Mesendoderm (in vitro differentiated cells): ENCODE results near the gene PTPRG.

Source experiments
- DNase-seq: peaks from one replicate; pipeline ENCODE4 v3.0.0; 2013
- H2AK5ac ChIP-seq: 2 replicates; pipeline ENCODE4 v1.6.1; 2013; ENCODE audit warnings: low read length, inconsistent platforms
- H2BK120ac ChIP-seq: 2 replicates; pipeline ENCODE4 v1.6.1; 2013; ENCODE audit warnings: low read depth, mild to moderate bottlenecking, low read length, moderate library complexity, mixed read lengths
- H2BK15ac ChIP-seq: replicated peaks from 2 replicates; pipeline ENCODE4 v1.6.1; 2013; ENCODE audit warnings: low read depth, mild to moderate bottlenecking, moderate library complexity
- H2BK5ac ChIP-seq: 2 replicates; pipeline ENCODE4 v1.6.1; 2013; ENCODE audit warnings: low read length, inconsistent platforms
- H3K18ac ChIP-seq: 2 replicates; pipeline ENCODE4 v1.6.1; 2013; ENCODE audit warnings: mild to moderate bottlenecking, low read length, mixed read lengths
- H3K23ac ChIP-seq: one replicate; pipeline ENCODE4 v1.6.1; 2013; ENCODE audit warnings: low read length
- H3K27ac ChIP-seq: 2 replicates; pipeline ENCODE4 v1.5.1; 2013; ENCODE audit warnings: low read depth, mild to moderate bottlenecking, inconsistent platforms, low read length, moderate library complexity
- H3K27me3 ChIP-seq: 2 replicates; pipeline ENCODE4 v1.6.1; 2013; ENCODE audit warnings: low read length, control low read depth, mild to moderate bottlenecking, inconsistent platforms; ENCODE audit not compliant: insufficient read depth, poor library complexity
- H3K36me3 ChIP-seq: 2 replicates; pipeline ENCODE4 v1.6.1; 2013; ENCODE audit warnings: low read length, inconsistent platforms; ENCODE audit not compliant: control insufficient read depth, insufficient read depth
- H3K4ac ChIP-seq: one replicate; pipeline ENCODE4 v1.6.1; 2013; ENCODE audit warnings: low read depth, mild to moderate bottlenecking, low read length, moderate library complexity
- H3K4me1 ChIP-seq: 2 replicates; pipeline ENCODE4 v1.6.1; 2013; ENCODE audit warnings: low read depth, low read length, inconsistent platforms; ENCODE audit not compliant: control insufficient read depth
- H3K4me2 ChIP-seq: 2 replicates; pipeline ENCODE4 v1.6.1; 2013; ENCODE audit warnings: low read length
- H3K4me3 ChIP-seq: 2 replicates; pipeline ENCODE4 v1.5.1; 2013; ENCODE audit warnings: mild to moderate bottlenecking, low read length
- H3K56ac ChIP-seq: one replicate; pipeline ENCODE4 v1.6.1; 2013; ENCODE audit warnings: low read length
- H3K79me1 ChIP-seq: 2 replicates; pipeline ENCODE4 v1.6.1; 2013; ENCODE audit warnings: low read length, inconsistent platforms
- H3K79me2 ChIP-seq: 2 replicates; pipeline ENCODE4 v1.6.1; 2013; ENCODE audit warnings: mild to moderate bottlenecking, low read length; ENCODE audit not compliant: control insufficient read depth, insufficient read depth
- H3K9ac ChIP-seq: 2 replicates; pipeline ENCODE4 v1.6.1; 2013; ENCODE audit warnings: low read length, inconsistent platforms
- H4K5ac ChIP-seq: one replicate; pipeline ENCODE4 v1.6.1; 2013; ENCODE audit warnings: low read length
- H4K8ac ChIP-seq: one replicate; pipeline ENCODE4 v1.6.1; 2013; ENCODE audit warnings: low read depth, mild to moderate bottlenecking, control low read depth, low read length, moderate library complexity
- WGBS: extraction: QIAGEN DNeasy Blood & Tissue Kit; methylation state at CpG from one replicate; pipeline ENCODE4 v1.1.7; 2013; ENCODE audit warnings: low lambda C conversion rate, missing lambda C conversion rate; ENCODE audit not compliant: insufficient coverage; ENCODE audit errors: extremely low coverage; 5-methylcytosine and 5-hydroxymethylcytosine counted together

PTPRG gene

GRCh38 chr3:62097121-62097520 lies 535.8 kb downstream of the PTPRG start:
- no peak for DNase-seq
- H3K4me1 ChIP-seq, result no peaks in the 10 kb centered on the region
- H2BK5ac ChIP-seq, result no peak overlapping the region
- H3K56ac ChIP-seq, result no peak overlapping the region
- H3K79me1 ChIP-seq, result peaks cover 3% of the 10 kb centered on the region
- no peak overlapping the region for H2BK15ac ChIP-seq
- H3K79me2 ChIP-seq, result no peaks in the 10 kb centered on the region
- no CpG with 5 or more reads among the region's 9 CpGs for WGBS
- no peak overlapping the region for H2BK120ac ChIP-seq
- no peak overlapping the region for H2AK5ac ChIP-seq
- no peak overlapping the region for H3K9ac ChIP-seq
- no peak overlapping the region for H4K8ac ChIP-seq
- no peaks in the 10 kb centered on the region for H3K36me3 ChIP-seq
- no peak overlapping the region for H3K27ac ChIP-seq
- H3K23ac ChIP-seq, result no peak overlapping the region
- no peak overlapping the region for H3K4me2 ChIP-seq
- no peak overlapping the region for H3K4ac ChIP-seq
- H3K27me3 ChIP-seq, result no peaks in the 10 kb centered on the region
- H3K4me3 ChIP-seq, result no peak overlapping the region
- no peak overlapping the region for H3K18ac ChIP-seq
- no peak overlapping the region for H4K5ac ChIP-seq

- H3K4me1 ChIP-seq, result no peaks in the 10 kb centered on the region
- H3K79me2 ChIP-seq, result no peaks in the 10 kb centered on the region
- no CpG with 5 or more reads among the region's 4 CpGs for WGBS
- no peak overlapping the region for H3K4ac ChIP-seq
- H2AK5ac ChIP-seq, result no peak overlapping the region
- H3K9ac ChIP-seq, result no peak overlapping the region
- H3K18ac ChIP-seq, result no peak overlapping the region
- no peak overlapping the region for H4K5ac ChIP-seq
- no peak overlapping the region for H3K4me2 ChIP-seq
- no peak overlapping the region for H3K56ac ChIP-seq
- H3K4me3 ChIP-seq, result no peak overlapping the region
- H3K23ac ChIP-seq, result no peak overlapping the region
- no peak overlapping the region for H3K27ac ChIP-seq
- no peak overlapping the region for H2BK15ac ChIP-seq
- DNase-seq, result no peak
- no peak overlapping the region for H2BK120ac ChIP-seq
- H4K8ac ChIP-seq, result no peak overlapping the region
- H3K79me1 ChIP-seq, result peaks cover 2% of the 10 kb centered on the region
- no peaks in the 10 kb centered on the region for H3K36me3 ChIP-seq
- H3K27me3 ChIP-seq, result no peaks in the 10 kb centered on the region
- no peak overlapping the region for H2BK5ac ChIP-seq
Measured at GRCh38 chr3:62098646-62099365, 537.4 kb downstream of the PTPRG start.

GRCh38 chr3:62100282-62100989 lies 539.1 kb downstream of the PTPRG start:
- H3K27ac ChIP-seq, result no peak overlapping the region
- no peak for DNase-seq
- H2BK15ac ChIP-seq, result no peak overlapping the region
- no peaks in the 10 kb centered on the region for H3K79me2 ChIP-seq
- H3K4me1 ChIP-seq, result no peaks in the 10 kb centered on the region
- H3K79me1 ChIP-seq, result peaks cover 2% of the 10 kb centered on the region
- no peak overlapping the region for H3K18ac ChIP-seq
- no peak overlapping the region for H2BK120ac ChIP-seq
- H3K36me3 ChIP-seq, result no peaks in the 10 kb centered on the region
- no peak overlapping the region for H3K4ac ChIP-seq
- no CpG with 5 or more reads among the region's 7 CpGs for WGBS
- H3K27me3 ChIP-seq, result no peaks in the 10 kb centered on the region
- no peak overlapping the region for H3K4me3 ChIP-seq
- no peak overlapping the region for H2AK5ac ChIP-seq
- H3K9ac ChIP-seq, result no peak overlapping the region
- no peak overlapping the region for H3K23ac ChIP-seq
- H2BK5ac ChIP-seq, result no peak overlapping the region
- H3K4me2 ChIP-seq, result no peak overlapping the region
- no peak overlapping the region for H3K56ac ChIP-seq
- no peak overlapping the region for H4K8ac ChIP-seq
- H4K5ac ChIP-seq, result no peak overlapping the region

- Histone ChIP-seq H2AK5ac (no peak overlapping the region), H3K23ac (no peak overlapping the region), H3K56ac (no peak overlapping the region), H4K5ac (no peak overlapping the region), H4K8ac (no peak overlapping the region), H3K79me1 (peaks cover 2% of the 10 kb centered on the region), H2BK5ac (no peak overlapping the region), H3K79me2 (no peaks in the 10 kb centered on the region), H3K4me3 (no peak overlapping the region), H2BK15ac (no peak overlapping the region), H3K4me1 (no peaks in the 10 kb centered on the region), H3K36me3 (no peaks in the 10 kb centered on the region), H3K27ac (no peak overlapping the region), H3K9ac (no peak overlapping the region), H3K4ac (no peak overlapping the region), H3K18ac (no peak overlapping the region), H3K27me3 (no peaks in the 10 kb centered on the region), H3K4me2 (no peak overlapping the region), H2BK120ac (no peak overlapping the region)
- no peak for DNase-seq
- WGBS, result no CpG with 5 or more reads among the region's 1 CpG
Measured at GRCh38 chr3:62101488-62101887, 540.1 kb downstream of the PTPRG start.

GRCh38 chr3:62103531-62103930 lies 542.2 kb downstream of the PTPRG start:
- Histone ChIP-seq H3K18ac (no peak overlapping the region), H3K56ac (no peak overlapping the region), H3K79me1 (peaks cover 2% of the 10 kb centered on the region), H3K4me3 (no peak overlapping the region), H3K9ac (no peak overlapping the region), H2BK120ac (no peak overlapping the region), H3K36me3 (no peaks in the 10 kb centered on the region), H3K27ac (no peak overlapping the region), H4K8ac (no peak overlapping the region), H3K4me2 (no peak overlapping the region), H3K4me1 (no peaks in the 10 kb centered on the region), H2AK5ac (no peak overlapping the region), H2BK5ac (no peak overlapping the region), H3K4ac (no peak overlapping the region), H3K23ac (no peak overlapping the region), H2BK15ac (no peak overlapping the region), H3K27me3 (no peaks in the 10 kb centered on the region), H3K79me2 (no peaks in the 10 kb centered on the region), H4K5ac (no peak overlapping the region)
- WGBS, result no CpG with 5 or more reads among the region's 3 CpGs
- no peak for DNase-seq
